IMR-90 (cell line): Measurements from ENCODE around the gene PGGT1B. TPM values are rescaled to one million over a fixed set of nuclear protein-coding genes. Genes with fewer than 3 reads are reported as not detected.

Experiments used
- ATAC-seq: fragments of 200-7000 bp; cut with Tn5 transposase; 2 replicates; pipeline ENCODE4 v1.9.1; 2020; ENCODE audit warnings: low read depth, mild to moderate bottlenecking, moderate library complexity
- BruUV-seq: library from RNA; stranded (reverse); fragments of 400-500 nt; replicated peaks from 2 replicates; lab custom pipeline; 2021; lab: Mats Ljungman, UMichigan
- CTCF ChIA-PET: fragments of 300-600 bp; formaldehyde crosslinking; extraction: SDS; loops from one replicate; lab custom pipeline; 2021; ENCODE audit warnings: antibody characterized with exemption; lab: Yijun Ruan, JAX
- POLR2A ChIA-PET: fragments of 300-600 bp; sonication (Branson Sonifier 250); formaldehyde crosslinking; loops from one replicate; lab custom pipeline; 2022; ENCODE audit warnings: antibody characterized with exemption; ENCODE audit not compliant: unreplicated experiment; lab: Charles Lee
- DNase-seq: peaks from one replicate; pipeline ENCODE4 v3.0.0; 2013
- H2AFZ ChIP-seq: replicated peaks from 2 replicates; pipeline ENCODE3; 2013; ENCODE audit warnings: low read length, mild to moderate bottlenecking; ENCODE audit not compliant: poor library complexity
- H2AK5ac ChIP-seq: 2 replicates; pipeline ENCODE4 v1.6.1; 2013; ENCODE audit warnings: low read depth, low read length, inconsistent platforms
- H2AK9ac ChIP-seq: replicated peaks from 2 replicates; pipeline ENCODE3; 2013; ENCODE audit warnings: mild to moderate bottlenecking, low read depth, low read length, moderate library complexity; ENCODE audit not compliant: poor library complexity
- H2BK120ac ChIP-seq: 2 replicates; pipeline ENCODE4 v1.6.1; 2013; ENCODE audit warnings: low read depth, low read length, inconsistent platforms
- H2BK15ac ChIP-seq: 3 replicates; pipeline ENCODE4 v1.6.1; 2013; ENCODE audit warnings: low read depth, low read length, inconsistent platforms
- H2BK20ac ChIP-seq: 2 replicates; pipeline ENCODE4 v1.6.1; 2013; ENCODE audit warnings: low read depth, mild to moderate bottlenecking, inconsistent platforms, low read length, moderate library complexity
- H2BK5ac ChIP-seq: 2 replicates; pipeline ENCODE4 v1.6.1; 2013; ENCODE audit warnings: mild to moderate bottlenecking, low read depth, low read length, inconsistent platforms; ENCODE audit not compliant: poor library complexity, severe bottlenecking
- H3K14ac ChIP-seq: replicated peaks from 2 replicates; pipeline ENCODE4 v1.6.1; 2013; ENCODE audit warnings: low read depth, low read length, inconsistent platforms
- H3K18ac ChIP-seq: 2 replicates; pipeline ENCODE4 v1.6.1; 2013; ENCODE audit warnings: low read depth, low read length, control low read depth
- H3K23ac ChIP-seq: 2 replicates; pipeline ENCODE4 v1.6.1; 2013; ENCODE audit warnings: low read depth, low read length, inconsistent platforms
- H3K27ac ChIP-seq: 2 replicates; pipeline ENCODE4 v1.5.1; 2013; ENCODE audit warnings: mild to moderate bottlenecking, control low read depth, low read length; ENCODE audit not compliant: insufficient read depth
- H3K27me3 ChIP-seq: 2 replicates; pipeline ENCODE4 v1.6.1; 2013; ENCODE audit warnings: low read length; ENCODE audit not compliant: control insufficient read depth, insufficient read depth
- H3K36me3 ChIP-seq: 2 replicates; pipeline ENCODE4 v1.6.1; 2013; ENCODE audit warnings: low read length, mixed read lengths; ENCODE audit not compliant: control insufficient read depth, insufficient read depth
- H3K4ac ChIP-seq: 2 replicates; pipeline ENCODE4 v1.6.1; 2013; ENCODE audit warnings: low read depth, low read length, inconsistent platforms
- H3K4me1 ChIP-seq: 2 replicates; pipeline ENCODE4 v1.6.1; 2013; ENCODE audit warnings: low read length, mixed read lengths; ENCODE audit not compliant: control insufficient read depth, insufficient read depth
- H3K4me2 ChIP-seq: 2 replicates; pipeline ENCODE4 v1.6.1; 2013; ENCODE audit warnings: low read depth, mild to moderate bottlenecking, control low read depth, low read length, moderate library complexity
- H3K4me3 ChIP-seq: 2 replicates; pipeline ENCODE4 v1.5.1; 2013; ENCODE audit warnings: low read depth, mild to moderate bottlenecking, control low read depth, low read length, moderate library complexity; ENCODE audit not compliant: insufficient read depth
- H3K56ac ChIP-seq: 2 replicates; pipeline ENCODE4 v1.6.1; 2013; ENCODE audit warnings: low read length, inconsistent platforms; ENCODE audit not compliant: insufficient read depth; ENCODE audit errors: extremely low read depth
- H3K79me1 ChIP-seq, 2 experiments: 2 replicates each; pipeline ENCODE4 v1.6.1; 2013; ENCODE audit warnings: low read length in 2 of 2, inconsistent platforms in 1 of 2, low read depth in 1 of 2
- H3K9ac ChIP-seq: 2 replicates; pipeline ENCODE4 v1.6.1; 2013; ENCODE audit warnings: low read depth, low read length, control low read depth
- H3K9me1 ChIP-seq: 2 replicates; pipeline ENCODE4 v1.6.1; 2013; ENCODE audit warnings: low read length, inconsistent platforms; ENCODE audit not compliant: insufficient read depth
- H3K9me3 ChIP-seq: 2 replicates; pipeline ENCODE4 v1.6.1; 2013; ENCODE audit warnings: low read length; ENCODE audit not compliant: control insufficient read depth, insufficient read depth
- H4K20me1 ChIP-seq: 2 replicates; pipeline ENCODE4 v1.6.1; 2013; ENCODE audit warnings: low read length, inconsistent platforms; ENCODE audit not compliant: insufficient read depth
- H4K5ac ChIP-seq: 2 replicates; pipeline ENCODE4 v1.6.1; 2013; ENCODE audit warnings: mild to moderate bottlenecking, low read depth, low read length, control low read depth
- H4K8ac ChIP-seq, 2 experiments: 2 replicates each; pipeline ENCODE4 v1.6.1; 2013; ENCODE audit warnings: low read depth in 2 of 2, low read length in 2 of 2, control low read depth in 1 of 2, inconsistent platforms in 1 of 2
- H4K91ac ChIP-seq: 2 replicates; pipeline ENCODE4 v1.6.1; 2013; ENCODE audit warnings: low read depth, low read length, inconsistent platforms; ENCODE audit not compliant: insufficient read depth
- BHLHE40 ChIP-seq: fragments of 150-350 bp; IDR thresholded peaks from 2 replicates; pipeline ENCODE4 v1.6.1; 2016; ENCODE audit warnings: mild to moderate bottlenecking, low read depth, low read length
- CEBPB ChIP-seq: IDR thresholded peaks from 2 replicates; pipeline ENCODE4 v1.6.1; 2012; ENCODE audit warnings: low read depth, low read length, improper control_type of control experiment
- CHD1 ChIP-seq: IDR thresholded peaks from 2 replicates; pipeline ENCODE4 v1.6.1; 2012; ENCODE audit warnings: low read depth, low read length, improper control_type of control experiment
- FOS ChIP-seq: fragments of 150-350 bp; IDR thresholded peaks from 2 replicates; pipeline ENCODE4 v1.6.1; 2016; ENCODE audit warnings: low read depth, low read length
- MAFK ChIP-seq: IDR thresholded peaks from 2 replicates; pipeline ENCODE4 v1.6.1; 2012; ENCODE audit warnings: low read depth, low read length, improper control_type of control experiment
- MAZ ChIP-seq: IDR thresholded peaks from 2 replicates; pipeline ENCODE4 v1.6.1; 2012; ENCODE audit warnings: low read depth, mild to moderate bottlenecking, low read length, improper control_type of control experiment, moderate library complexity, borderline replicate concordance
- MXI1 ChIP-seq: IDR thresholded peaks from 2 replicates; pipeline ENCODE4 v1.6.1; 2012; ENCODE audit warnings: low read depth, mild to moderate bottlenecking, low read length, moderate library complexity, borderline replicate concordance
- NFE2L2 ChIP-seq: fragments of 150-350 bp; IDR thresholded peaks from 2 replicates; pipeline ENCODE4 v1.6.1; 2016; ENCODE audit warnings: low read depth, mild to moderate bottlenecking, low read length
- POLR2A ChIP-seq: IDR thresholded peaks from 2 replicates; pipeline ENCODE4 v1.6.1; 2012; ENCODE audit warnings: mild to moderate bottlenecking, low read depth, low read length
- RAD21 ChIP-seq: IDR thresholded peaks from 2 replicates; pipeline ENCODE4 v1.6.1; 2012; ENCODE audit warnings: low read length, improper control_type of control experiment
- RCOR1 ChIP-seq: IDR thresholded peaks from 2 replicates; pipeline ENCODE4 v1.6.1; 2012; ENCODE audit warnings: mild to moderate bottlenecking, low read length, improper control_type of control experiment; ENCODE audit not compliant: insufficient replicate concordance
- RFX5 ChIP-seq: IDR thresholded peaks from 2 replicates; pipeline ENCODE4 v1.8.0; 2012; ENCODE audit warnings: low read depth, mild to moderate bottlenecking, low read length, moderate library complexity
- SMC3 ChIP-seq: fragments of 150-350 bp; IDR thresholded peaks from 2 replicates; pipeline ENCODE4 v1.6.1; 2016; ENCODE audit warnings: low read depth, mild to moderate bottlenecking, antibody characterized with exemption, low read length, moderate library complexity
- WGBS, 2 experiments: methylation state at CpG; one replicate each; pipeline versions ENCODE4 v1.1.5 to v1.1.7; 2013; ENCODE audit warnings: missing lambda C conversion rate in 2 of 2; ENCODE audit not compliant: insufficient read length in 1 of 2; ENCODE audit errors: extremely low coverage in 2 of 2; 5-methylcytosine and 5-hydroxymethylcytosine counted together
- dilution Hi-C: fragments of 300-500 bp; cut with HindIII; formaldehyde crosslinking; loops from one replicate; pipeline ENCODE4 v1.14.3; 2018; ENCODE audit warnings: low sequenced_read_pairs; ENCODE audit not compliant: unreplicated experiment
- in situ Hi-C: fragments of 300-500 bp; cut with MboI; formaldehyde crosslinking; loops from 3 replicates; pipeline ENCODE4 v1.14.3; 2019; ENCODE audit warnings: low sequenced_read_pairs, inconsistent platforms, mixed read lengths
- intact Hi-C: fragments of 100-400 bp; cut with micrococcal nuclease; formaldehyde crosslinking; loops from 2 replicates; pipeline ENCODE4 v1.10.0; 2022
- polyA plus RNA-seq, 3 experiments: library from polyadenylated mRNA; depleted of rRNA; stranded (reverse); fragments of >200 nt; gene quantifications; 2 replicates each; pipeline ENCODE4 v1.2.3, GENCODE V29; 2012; ENCODE audit warnings: low replicate concordance in 1 of 3
- total RNA-seq: library from RNA; depleted of rRNA; stranded (reverse); fragments of >200 nt; gene quantifications from 2 replicates; pipeline ENCODE4 v1.2.3, GENCODE V29; 2012
- TF ChIP-seq, protein P1 (sequence below): conservative IDR thresholded peaks from 2 replicates; pipeline ENCODE4 v1.5.1; 2012; ENCODE audit warnings: mild to moderate bottlenecking, low read depth, low read length, improper control_type of control experiment
- TF ChIP-seq, protein P2 (sequence below): fragments of 150-350 bp; IDR thresholded peaks from 2 replicates; pipeline ENCODE4 v1.6.1; 2017; ENCODE audit warnings: mild to moderate bottlenecking, antibody characterized with exemption, low read length, low read depth
- TF ChIP-seq, protein P3 (sequence below): fragments of 150-350 bp; IDR thresholded peaks from 2 replicates; pipeline ENCODE4 v1.6.1; 2016; ENCODE audit warnings: low read depth, mild to moderate bottlenecking, low read length, moderate library complexity, borderline replicate concordance

PGGT1B gene
- total and polyA plus RNA-seq, 2 of the 4 experiments (the other 2 are of a cell fraction): 2.1 to 19.2 TPM

DNA sequence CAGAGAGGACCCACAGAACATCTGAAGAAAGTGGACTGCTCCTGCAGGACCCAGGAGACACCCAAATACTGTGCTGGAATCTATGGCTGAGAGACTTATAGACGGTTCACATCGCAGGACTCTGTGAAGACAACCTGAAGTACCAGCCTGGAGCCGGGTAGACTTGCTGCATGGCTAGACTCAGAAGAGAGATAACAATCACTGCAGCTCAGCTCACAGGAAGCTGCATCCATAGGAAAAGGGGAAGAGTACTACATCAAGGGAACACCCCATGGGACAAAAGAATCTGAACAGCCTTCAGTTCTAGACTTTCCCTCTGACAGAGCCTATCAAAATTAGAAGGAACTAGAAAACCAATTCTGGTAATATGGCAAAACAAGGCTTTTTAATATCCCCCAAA is 66.5 kb downstream of the PGGT1B start:
- H3K27ac ChIP-seq: no peak overlapping the region
- no peaks in the 10 kb centered on the region for H3K4me1 ChIP-seq
- no peak overlapping the region for H2AFZ ChIP-seq
- H4K91ac ChIP-seq: no peak overlapping the region
- no peak overlapping the region for H3K9ac ChIP-seq
- no peak overlapping the region for H2BK120ac ChIP-seq
- no peak overlapping the region for H3K4ac ChIP-seq
- no peaks in the 10 kb centered on the region for H3K79me1 ChIP-seq
- in situ Hi-C loops: no loop called here
- H3K14ac ChIP-seq: no peak overlapping the region
- no peak overlapping the region for H3K4me2 ChIP-seq
- no peak overlapping the region for H4K8ac ChIP-seq
- H2BK15ac ChIP-seq: no peak overlapping the region
- no TSS peak for BruUV-seq
- H3K18ac ChIP-seq: no peak overlapping the region
- no peak overlapping the region for H2BK5ac ChIP-seq
- no peak overlapping the region for H3K56ac ChIP-seq
- H4K20me1 ChIP-seq: no peaks in the 10 kb centered on the region
- no peak overlapping the region for H3K23ac ChIP-seq
- H3K4me3 ChIP-seq: no peak overlapping the region
- TF ChIP-seq MXI1 (no peak), RFX5 (no peak), FOS (no peak), RAD21 (no peak), MAZ (no peak), POLR2A (no peak), CEBPB (no peak), SMC3 (no peak), CHD1 (no peak), BHLHE40 (no peak), RCOR1 (no peak), MAFK (no peak), NFE2L2 (no peak)
- TF ChIP-seq, protein P1, sequence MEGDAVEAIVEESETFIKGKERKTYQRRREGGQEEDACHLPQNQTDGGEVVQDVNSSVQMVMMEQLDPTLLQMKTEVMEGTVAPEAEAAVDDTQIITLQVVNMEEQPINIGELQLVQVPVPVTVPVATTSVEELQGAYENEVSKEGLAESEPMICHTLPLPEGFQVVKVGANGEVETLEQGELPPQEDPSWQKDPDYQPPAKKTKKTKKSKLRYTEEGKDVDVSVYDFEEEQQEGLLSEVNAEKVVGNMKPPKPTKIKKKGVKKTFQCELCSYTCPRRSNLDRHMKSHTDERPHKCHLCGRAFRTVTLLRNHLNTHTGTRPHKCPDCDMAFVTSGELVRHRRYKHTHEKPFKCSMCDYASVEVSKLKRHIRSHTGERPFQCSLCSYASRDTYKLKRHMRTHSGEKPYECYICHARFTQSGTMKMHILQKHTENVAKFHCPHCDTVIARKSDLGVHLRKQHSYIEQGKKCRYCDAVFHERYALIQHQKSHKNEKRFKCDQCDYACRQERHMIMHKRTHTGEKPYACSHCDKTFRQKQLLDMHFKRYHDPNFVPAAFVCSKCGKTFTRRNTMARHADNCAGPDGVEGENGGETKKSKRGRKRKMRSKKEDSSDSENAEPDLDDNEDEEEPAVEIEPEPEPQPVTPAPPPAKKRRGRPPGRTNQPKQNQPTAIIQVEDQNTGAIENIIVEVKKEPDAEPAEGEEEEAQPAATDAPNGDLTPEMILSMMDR: no peak
- TF ChIP-seq, protein P2, sequence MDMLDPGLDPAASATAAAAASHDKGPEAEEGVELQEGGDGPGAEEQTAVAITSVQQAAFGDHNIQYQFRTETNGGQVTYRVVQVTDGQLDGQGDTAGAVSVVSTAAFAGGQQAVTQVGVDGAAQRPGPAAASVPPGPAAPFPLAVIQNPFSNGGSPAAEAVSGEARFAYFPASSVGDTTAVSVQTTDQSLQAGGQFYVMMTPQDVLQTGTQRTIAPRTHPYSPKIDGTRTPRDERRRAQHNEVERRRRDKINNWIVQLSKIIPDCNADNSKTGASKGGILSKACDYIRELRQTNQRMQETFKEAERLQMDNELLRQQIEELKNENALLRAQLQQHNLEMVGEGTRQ: no peak
- TF ChIP-seq, protein P3, sequence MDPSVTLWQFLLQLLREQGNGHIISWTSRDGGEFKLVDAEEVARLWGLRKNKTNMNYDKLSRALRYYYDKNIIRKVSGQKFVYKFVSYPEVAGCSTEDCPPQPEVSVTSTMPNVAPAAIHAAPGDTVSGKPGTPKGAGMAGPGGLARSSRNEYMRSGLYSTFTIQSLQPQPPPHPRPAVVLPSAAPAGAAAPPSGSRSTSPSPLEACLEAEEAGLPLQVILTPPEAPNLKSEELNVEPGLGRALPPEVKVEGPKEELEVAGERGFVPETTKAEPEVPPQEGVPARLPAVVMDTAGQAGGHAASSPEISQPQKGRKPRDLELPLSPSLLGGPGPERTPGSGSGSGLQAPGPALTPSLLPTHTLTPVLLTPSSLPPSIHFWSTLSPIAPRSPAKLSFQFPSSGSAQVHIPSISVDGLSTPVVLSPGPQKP: no peak
- ChIA-PET CTCF (no interaction called here), POLR2A (no interaction called here)
- H3K36me3 ChIP-seq: no peaks in the 10 kb centered on the region
- dilution Hi-C loops: no loop called here
- no peak overlapping the region for H2AK5ac ChIP-seq
- intact Hi-C loops: no loop called here
- no peak overlapping the region for H4K5ac ChIP-seq
- DNase-seq (no peak), ATAC-seq (no peak)
- no peaks in the 10 kb centered on the region for H3K9me3 ChIP-seq
- H2AK9ac ChIP-seq: no peak overlapping the region
- no peaks in the 10 kb centered on the region for H3K9me1 ChIP-seq
- H2BK20ac ChIP-seq: no peak overlapping the region
- WGBS, 2 experiments: no CpG with 5 or more reads among the region's 3 CpGs
- no peaks in the 10 kb centered on the region for H3K27me3 ChIP-seq
